Measurements from ENCODE around the gene DOCK8. TPM values are rescaled to one million over a fixed set of nuclear protein-coding genes. Genes with fewer than 3 reads are reported as not detected.

The DOCK8 gene
- polyA plus RNA-seq, 2 of the 4 experiments (the other 2 are of a cell fraction): 0.27 to 0.68 TPM

GRCh38 chr9:248278-248961, 33.8 kb downstream of the DOCK8 start:
- TF ChIP-seq ZFP36 (IDR thresholded peaks at IDR 0.05; ENCODE audit: borderline replicate concordance, partially characterized antibody) (no peak), E2F6 (IDR thresholded peaks at IDR 0.05; ENCODE audit: borderline replicate concordance, low read depth) (no peak), CEBPB (IDR thresholded peaks at IDR 0.05) (no peak), HOXA7 (CRISPR knock-in tag; IDR thresholded peaks at IDR 0.05) (no peak), KDM1A (IDR thresholded peaks at IDR 0.05; ENCODE audit: low read depth) (no peak), RAD21 (conservative IDR thresholded peaks at IDR 0.05 in 1 of 2, IDR thresholded peaks at IDR 0.05 in 1 of 2) (no peak), EHMT2 (IDR thresholded peaks at IDR 0.05; ENCODE audit: low read depth) (no peak), HOXB13 (CRISPR knock-in tag; IDR thresholded peaks at IDR 0.05; ENCODE audit: low read depth) (no peak), ATOH8 (CRISPR knock-in tag; IDR thresholded peaks at IDR 0.05; ENCODE audit: low read depth) (no peak), ELK1 (IDR thresholded peaks at IDR 0.05; ENCODE audit: low read depth, low read length) (no peak)
- Histone ChIP-seq H3K4me2 (no peak overlapping the region), H3K4me3 (no peak overlapping the region), H3K4me1 (no peaks in the 10 kb centered on the region), H3K9me3 (no peaks in the 10 kb centered on the region), H3K27ac (no peak overlapping the region)
- CTCF ChIA-PET: no interaction called here
- POLR2A ChIA-PET: no interaction called here
- 13% methylated on average over 2 of the region's 2 CpGs for WGBS (ENCODE audit: missing lambda C conversion rate)
- no peak for DNase-seq (ENCODE audit: low read depth in 1 of 2, low spot score in 1 of 2)
- no peak for ATAC-seq
- no peak for FAIRE-seq

GRCh38 chr9:249025-249424, 34.4 kb downstream of the DOCK8 start:
- 69% methylated on average over 3 of the region's 3 CpGs for WGBS (ENCODE audit: missing lambda C conversion rate)
- DNase-seq (ENCODE audit: low read depth in 1 of 2, low spot score in 1 of 2): no peak
- Histone ChIP-seq H3K27ac (no peak overlapping the region), H3K4me2 (no peak overlapping the region), H3K4me1 (no peaks in the 10 kb centered on the region), H3K4me3 (no peak overlapping the region), H3K9me3 (no peaks in the 10 kb centered on the region)
- TF ChIP-seq KDM5A (IDR thresholded peaks at IDR 0.05): no peak
- no peak for TF ChIP-seq BHLHE40 (IDR thresholded peaks at IDR 0.05; ENCODE audit: low read depth, low read length)
- TF ChIP-seq JUN (IDR thresholded peaks at IDR 0.05): no peak
- TF ChIP-seq HOXA7 (CRISPR knock-in tag; IDR thresholded peaks at IDR 0.05): no peak
- no peak for TF ChIP-seq FOXS1 (CRISPR knock-in tag; IDR thresholded peaks at IDR 0.05)
- no peak for TF ChIP-seq ZSCAN20 (CRISPR knock-in tag; IDR thresholded peaks at IDR 0.05)
- TF ChIP-seq HMGXB4 (CRISPR knock-in tag; IDR thresholded peaks at IDR 0.05; ENCODE audit: borderline replicate concordance): no peak
- TF ChIP-seq CHD2 (IDR thresholded peaks at IDR 0.05; ENCODE audit: low read length, partially characterized antibody): no peak
- no peak for TF ChIP-seq MAX (IDR thresholded peaks at IDR 0.05)
- TF ChIP-seq EHMT2 (IDR thresholded peaks at IDR 0.05; ENCODE audit: low read depth): no peak
- no peak for TF ChIP-seq USF2 (IDR thresholded peaks at IDR 0.05)
- no peak for TF ChIP-seq RAD21 (conservative IDR thresholded peaks at IDR 0.05 in 1 of 2, IDR thresholded peaks at IDR 0.05 in 1 of 2)
- no peak for TF ChIP-seq FOSB (CRISPR knock-in tag; IDR thresholded peaks at IDR 0.05)
- TF ChIP-seq ZC3H11A (IDR thresholded peaks at IDR 0.05): no peak
- TF ChIP-seq HES2 (IDR thresholded peaks at IDR 0.05): no peak
- no peak for TF ChIP-seq BCL3 (IDR thresholded peaks at IDR 0.05)
- no peak for TF ChIP-seq POLR2AphosphoS2 (conservative IDR thresholded peaks at IDR 0.05; ENCODE audit: low read length)
- TF ChIP-seq MAZ (IDR thresholded peaks at IDR 0.05; ENCODE audit: borderline replicate concordance, low read depth, low read length): no peak
- ChIA-PET POLR2A (no interaction called here), CTCF (no interaction called here)
- no peak for FAIRE-seq
- ATAC-seq: no peak
